GM18861 (cell line): ENCODE measurements around the gene AFF3.
"Not testable (repeated sequence)": the region's sequence is repeated elsewhere in the genome, so short reads cannot be mapped to it uniquely, and the experiment has no call there.

ENCODE experiments used
- ATAC-seq: cut with Tn5 transposase; IDR thresholded peaks from one replicate; pipeline ENCODE4 v1.9.1; 2021; ENCODE audit not compliant: unreplicated experiment

AFF3 gene

DNA sequence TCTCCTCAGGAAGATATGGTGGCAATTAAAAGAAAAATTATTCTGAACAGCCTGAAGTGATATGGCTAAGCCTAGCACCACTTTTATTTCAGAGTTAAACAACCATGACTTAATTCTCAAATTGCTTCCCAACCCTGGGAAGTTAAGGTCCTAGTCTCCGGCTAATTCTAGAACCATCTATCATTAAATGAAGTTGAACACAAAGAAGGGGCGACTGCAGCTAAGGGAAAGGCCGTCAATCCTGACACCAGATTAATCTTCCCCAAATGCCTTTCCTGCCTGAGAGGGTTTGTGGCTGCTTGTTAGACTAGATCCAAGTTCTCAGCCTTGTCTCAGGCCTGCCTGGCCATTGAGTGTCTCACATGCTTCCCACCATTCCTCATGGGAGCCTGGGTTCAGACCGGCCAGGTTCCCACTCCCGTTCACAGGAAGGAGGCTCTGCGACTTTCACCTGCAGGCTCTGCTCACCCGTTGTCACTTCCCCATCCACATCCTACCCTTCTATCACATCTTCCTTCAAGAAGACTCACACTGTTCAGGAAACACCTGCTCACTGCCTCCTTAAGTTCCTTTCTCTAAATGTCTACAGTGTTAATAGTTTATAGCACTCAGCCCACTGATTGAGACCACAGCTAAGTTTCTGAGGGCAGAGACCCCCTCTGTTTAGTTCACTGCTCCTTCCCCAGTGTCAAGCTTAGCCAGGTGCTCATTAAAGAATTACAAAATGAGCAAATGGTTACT, 369.6 kb downstream of the AFF3 start:
- no peak for ATAC-seq

DNA sequence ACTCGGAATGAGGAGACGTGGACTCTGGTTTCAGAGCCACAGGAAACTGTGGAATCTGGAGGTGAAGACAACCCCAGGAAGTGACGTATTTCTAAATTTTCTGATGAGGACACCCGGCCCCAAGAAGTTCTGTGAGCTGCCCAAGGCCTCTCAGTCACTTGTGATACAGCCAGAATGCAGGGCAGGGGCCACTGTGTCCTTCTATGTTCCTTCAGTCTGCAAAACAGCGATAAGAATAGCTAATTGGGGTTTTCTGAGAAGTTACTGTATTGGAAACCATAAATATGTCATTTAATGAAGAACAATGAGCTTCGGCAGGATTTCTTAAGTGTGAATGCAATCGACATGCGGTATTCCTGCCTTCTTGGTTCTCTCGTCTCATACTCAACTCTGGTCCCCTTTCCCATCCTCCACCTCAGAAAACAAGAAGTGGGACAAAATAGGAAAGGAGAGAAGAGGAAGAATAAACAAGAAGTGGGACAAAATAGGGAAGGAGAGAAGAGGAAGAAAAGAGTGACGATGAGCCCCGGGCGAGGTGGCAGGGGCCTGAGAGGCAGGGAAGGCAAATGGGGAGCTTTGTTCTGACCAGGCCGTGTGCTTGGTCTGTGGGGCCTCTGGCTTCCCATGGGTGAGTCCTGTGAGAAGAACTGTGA, 370.6 kb downstream of the AFF3 start:
- no peak for ATAC-seq

DNA sequence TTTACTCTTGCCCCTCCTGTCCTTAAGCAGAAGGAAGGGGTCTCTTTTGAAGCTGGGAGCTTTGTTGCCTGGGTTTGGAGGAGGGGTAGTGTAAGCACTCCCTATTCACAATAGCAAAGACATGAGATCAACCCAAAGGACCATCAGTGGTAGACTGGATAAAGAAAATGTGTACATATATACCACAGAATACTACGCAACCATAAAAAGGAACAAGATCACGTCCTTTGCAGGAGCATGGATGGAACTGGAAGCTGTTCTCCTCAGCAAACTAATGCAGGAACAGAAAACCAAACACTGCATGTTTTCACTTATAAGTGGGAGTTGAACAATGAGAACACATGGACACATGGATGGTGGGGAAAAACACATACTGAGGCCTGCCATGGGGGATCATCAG, 371.5 kb downstream of the AFF3 start:
- ATAC-seq = no peak

DNA sequence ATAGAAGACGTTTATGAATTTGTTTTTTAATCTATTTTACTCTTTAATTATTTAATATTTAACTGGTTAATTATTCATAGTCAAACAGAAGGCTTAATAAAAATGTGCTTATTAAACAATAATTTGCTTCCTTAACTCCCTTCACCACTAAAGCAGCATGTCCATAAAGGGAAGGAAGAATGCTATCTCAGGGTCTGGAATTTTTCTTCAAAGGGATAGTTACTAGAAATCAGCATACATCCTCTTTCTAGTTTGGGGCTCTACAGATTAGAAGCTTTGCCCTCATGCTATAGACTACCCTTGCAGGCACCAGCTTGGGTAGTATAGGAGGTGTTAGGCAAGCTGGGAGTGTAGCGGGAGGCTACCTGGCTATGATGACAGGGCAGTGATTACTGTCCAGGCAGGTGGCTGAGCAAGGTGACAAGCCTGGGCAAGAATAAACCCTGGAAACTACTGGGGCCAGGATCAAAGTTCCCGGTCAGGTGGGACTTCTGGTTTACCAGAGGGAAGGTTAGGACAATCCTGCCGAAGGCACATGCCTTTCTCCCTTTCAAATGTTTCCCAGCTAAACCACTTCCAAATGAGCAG, 376.6 kb downstream of the AFF3 start:
- ATAC-seq = no peak

DNA sequence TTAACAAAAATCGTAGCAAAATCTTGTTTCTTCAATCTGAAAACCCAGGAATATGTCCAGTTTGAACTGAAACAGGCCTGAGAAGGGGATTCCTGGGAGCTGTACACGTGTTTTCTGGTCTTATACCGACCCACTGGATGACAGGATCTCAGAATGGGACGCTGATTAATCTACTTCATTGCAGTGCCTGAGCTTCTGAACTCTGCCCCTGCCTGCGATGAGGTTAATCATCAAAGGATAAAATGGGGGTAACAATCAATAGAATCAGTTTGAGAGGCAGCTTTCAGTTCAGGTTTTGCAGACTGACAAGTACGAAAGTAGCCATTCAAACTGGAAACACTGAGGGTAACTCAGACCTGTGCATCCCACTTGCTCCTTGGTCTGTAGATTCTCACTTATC, 378.6 kb downstream of the AFF3 start:
- no peak for ATAC-seq

DNA sequence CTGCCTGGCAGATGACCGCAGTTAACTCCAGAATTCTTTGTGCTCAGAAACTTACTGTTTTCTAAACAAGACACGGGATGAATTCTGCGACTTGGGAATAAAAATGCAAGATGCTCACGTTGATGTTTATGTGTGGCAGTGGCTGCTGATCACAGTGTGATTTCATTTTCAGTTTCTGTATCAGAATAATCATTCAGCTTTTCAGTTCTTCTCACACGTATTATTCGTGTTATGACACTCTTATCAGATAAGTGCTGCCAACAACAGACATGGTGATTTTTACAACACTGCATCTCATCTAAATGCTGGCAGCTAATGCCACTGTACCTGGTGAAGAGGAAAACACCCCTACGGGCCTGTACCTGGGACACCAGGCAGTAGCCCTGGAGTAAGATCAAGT, 379.7 kb downstream of the AFF3 start:
- ATAC-seq = no peak

DNA sequence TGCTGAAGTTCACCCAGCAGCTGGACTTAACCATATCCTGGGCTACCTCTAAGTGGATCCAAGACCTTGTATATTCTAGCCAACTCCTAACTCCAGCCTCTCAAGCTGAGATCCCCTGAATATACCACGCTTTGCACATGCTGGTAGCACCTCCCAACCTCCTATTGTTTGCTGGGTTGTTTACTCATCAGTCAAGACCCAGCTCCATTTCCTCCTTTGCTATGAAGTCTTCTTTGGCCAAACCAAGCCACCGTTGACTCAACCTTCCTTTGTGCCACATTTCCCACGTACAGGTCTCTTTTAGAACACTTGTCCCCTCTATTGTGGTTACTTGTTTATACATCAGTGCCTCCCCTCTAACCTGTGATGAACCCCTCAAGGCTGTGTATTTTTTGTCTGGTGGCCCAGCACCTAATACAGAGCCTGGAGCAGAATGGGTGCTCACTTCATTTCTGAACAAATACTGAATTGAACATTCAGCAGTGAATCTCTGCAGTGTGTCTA, 384.7 kb downstream of the AFF3 start:
- no peak for ATAC-seq

DNA sequence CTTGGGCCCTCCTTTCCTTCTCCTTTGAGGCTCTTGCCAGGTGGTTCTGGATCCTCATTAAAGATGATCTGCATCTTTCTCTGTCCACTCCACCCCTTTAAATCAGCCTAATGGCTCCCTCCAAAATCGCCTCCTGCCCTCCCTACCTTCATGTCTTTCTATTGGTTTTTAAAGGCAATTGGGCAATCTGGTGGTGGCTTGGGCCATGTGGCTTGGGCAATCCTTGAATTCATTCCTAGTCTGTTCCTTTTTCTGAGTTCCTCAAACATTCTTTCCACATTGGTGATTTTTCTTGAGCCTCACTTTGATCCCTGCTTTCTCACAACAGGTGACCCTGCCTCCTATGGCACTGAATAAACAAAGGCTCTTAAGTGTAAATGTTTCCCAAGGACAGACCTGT, 386.3 kb downstream of the AFF3 start:
- no peak for ATAC-seq

DNA sequence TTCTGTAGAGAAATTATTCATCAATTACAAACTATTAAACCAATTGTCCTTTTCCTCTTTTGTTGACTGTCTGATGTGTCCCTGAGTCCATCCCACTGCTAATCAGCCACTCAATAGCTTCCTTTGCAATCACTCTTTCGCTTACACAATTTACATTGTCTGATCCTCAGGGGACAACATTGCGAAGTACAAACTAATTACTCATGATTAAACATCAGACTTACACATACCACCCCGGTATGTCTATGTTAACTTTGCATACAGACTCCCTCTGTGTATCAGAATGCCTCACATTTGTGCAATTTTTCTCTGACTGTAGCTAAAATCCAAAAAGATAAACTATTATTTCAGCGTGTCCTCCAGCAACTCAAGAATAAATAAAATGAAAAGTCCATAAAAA, 388.2 kb downstream of the AFF3 start:
- ATAC-seq = no peak

DNA sequence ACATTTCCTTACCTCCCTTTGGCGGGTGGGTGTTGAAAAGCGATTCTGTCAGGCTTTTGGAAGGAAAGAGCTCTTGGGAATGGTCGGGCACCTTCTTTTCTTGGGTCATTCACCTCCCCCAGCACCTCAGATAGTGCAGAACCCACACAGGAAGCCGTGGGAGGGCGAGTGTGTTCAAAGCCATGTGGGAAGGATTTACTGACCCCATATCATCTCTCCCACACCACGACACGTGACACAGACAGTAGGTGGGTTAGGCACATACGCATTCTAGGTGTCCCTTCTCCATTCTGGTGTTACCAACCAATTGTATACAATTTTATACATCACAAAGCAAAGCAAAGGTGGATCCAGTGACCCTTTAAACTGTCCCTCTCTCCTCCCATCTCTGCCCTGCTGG, 388.9 kb downstream of the AFF3 start:
- no peak for ATAC-seq

DNA sequence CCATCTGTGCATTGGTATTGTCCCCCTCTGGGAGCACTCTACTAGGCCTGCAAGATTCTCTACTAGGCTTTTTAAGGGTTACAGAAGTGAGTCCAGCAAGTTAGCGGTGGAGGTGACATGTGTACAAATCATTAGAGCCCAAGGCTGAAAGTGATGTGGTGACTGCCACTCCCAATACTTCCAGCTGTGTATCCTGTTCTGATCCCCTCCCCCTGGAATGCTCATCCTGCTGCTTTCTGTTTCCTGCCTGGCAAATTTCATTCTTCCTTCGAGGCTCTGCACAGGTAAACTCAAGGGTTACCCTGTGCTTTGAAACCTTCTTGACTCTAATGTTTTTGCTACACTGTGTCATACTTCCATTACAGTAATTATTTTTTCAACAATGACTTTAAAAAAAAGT, 394.0 kb downstream of the AFF3 start:
- ATAC-seq = no peak

DNA sequence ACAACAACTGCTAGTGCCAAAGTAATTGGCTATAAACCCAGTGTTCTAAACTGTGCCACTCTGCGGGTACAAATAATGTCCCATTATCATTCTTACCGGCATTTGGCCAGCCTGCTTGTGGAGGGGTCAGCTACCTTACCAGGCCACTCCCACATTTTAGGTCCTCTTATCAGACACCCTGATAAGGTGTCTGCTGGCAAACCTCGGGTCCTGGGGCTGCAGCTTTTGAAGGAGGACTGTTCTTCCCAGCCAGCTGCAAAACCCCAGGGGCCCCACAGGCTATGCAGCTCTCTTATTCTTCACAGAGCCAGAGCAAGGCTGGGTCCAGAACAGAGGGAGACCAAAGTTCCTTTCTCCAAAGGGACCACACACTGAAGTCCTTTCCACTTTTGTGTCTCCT, 394.5 kb downstream of the AFF3 start:
- no peak for ATAC-seq

DNA sequence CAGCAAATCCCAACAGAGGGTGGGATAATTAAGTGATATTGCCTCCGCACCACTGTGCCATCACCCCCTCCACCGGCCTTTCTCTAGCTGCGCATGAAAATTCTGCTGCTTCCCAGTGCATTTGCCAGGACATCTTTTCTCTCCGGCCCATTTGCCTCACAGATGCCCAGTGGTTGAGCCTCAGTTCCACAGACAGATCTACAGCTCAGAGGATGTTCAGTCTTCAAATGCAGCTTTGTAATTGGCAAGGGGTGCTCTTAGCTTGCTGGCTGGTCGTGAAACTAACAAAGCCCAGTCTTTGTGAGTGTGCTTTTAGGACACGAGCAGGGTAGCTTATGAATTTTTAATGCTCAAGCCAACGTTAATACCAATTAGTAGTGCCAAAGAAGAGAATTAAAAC, 399.2 kb downstream of the AFF3 start:
- ATAC-seq = no peak

DNA sequence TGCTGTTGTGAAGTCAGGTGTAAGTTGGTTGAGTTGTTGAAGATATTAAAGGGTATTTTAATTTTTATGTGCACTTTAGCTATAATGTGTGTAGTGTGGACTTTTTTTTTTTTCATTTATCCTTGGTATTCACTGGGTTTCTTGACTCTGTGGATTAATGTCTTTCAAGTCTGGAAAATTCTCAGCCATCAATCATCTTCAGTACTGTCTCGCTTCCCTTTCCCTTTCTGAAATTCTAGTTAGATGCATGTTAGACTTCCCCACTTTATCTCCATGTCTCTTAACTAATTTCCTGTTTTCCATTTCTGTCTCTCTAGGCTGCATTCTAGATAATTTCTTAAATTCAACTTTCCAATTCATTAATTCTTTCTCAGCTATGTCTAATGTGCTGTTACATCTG, 404.9 kb downstream of the AFF3 start:
- no peak for ATAC-seq

DNA sequence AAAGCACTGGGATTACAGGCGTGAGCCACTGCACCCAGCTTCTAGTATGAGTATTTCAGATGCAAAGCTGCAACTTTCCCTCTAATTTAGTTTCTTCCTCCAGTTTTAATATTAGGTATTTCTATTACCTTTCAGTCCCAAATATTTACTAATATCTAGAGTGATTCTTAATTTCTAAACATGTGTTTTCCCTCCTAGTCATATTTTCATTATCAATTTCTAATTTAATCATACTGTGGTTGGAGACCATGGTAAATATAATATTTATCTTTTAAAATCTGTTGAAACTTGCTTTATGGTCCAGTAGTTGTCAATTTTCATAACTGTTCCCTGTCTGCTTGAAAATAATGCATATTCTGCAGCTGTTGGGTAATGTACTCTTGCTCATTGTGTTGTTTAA, 406.6 kb downstream of the AFF3 start:
- no peak for ATAC-seq

DNA sequence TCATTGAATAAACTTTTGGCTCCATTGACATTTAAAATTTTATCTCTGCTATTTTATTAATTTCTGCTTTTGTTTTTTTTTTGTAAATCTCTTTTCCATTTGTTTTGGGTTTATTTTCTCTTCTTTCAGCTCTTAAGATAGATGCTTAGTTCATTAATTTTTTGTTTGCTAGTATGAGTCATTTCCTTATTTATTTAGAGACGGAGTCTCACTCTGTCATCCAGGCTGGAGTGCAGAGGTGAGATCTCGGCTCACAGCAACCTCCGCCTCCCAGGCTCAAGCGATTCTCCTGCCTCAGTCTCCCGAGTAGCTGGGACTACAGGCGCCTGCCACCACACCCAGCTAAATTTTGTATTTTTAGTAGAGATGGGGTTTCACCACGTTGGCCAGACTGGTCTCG, 407.1 kb downstream of the AFF3 start:
- not testable (repeated sequence) for ATAC-seq

DNA sequence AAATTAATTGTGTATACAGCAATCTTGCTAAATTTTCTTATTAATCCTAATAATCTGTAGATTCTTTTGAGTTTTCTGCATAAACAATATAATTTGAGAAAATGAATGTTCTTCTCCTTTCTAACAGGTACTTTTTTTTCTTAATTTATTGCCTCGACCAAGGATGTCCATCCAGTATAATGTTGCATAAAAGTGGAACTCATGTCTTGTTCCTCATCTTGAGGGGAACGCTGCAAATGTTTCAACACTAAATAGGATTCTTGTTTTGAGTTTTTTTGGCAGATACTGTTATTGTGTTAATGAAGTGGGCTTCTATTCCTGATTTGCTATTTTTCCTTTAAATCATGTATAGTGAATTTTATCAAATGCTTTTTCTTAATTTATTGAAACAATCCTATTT, 408.2 kb downstream of the AFF3 start:
- ATAC-seq = no peak

DNA sequence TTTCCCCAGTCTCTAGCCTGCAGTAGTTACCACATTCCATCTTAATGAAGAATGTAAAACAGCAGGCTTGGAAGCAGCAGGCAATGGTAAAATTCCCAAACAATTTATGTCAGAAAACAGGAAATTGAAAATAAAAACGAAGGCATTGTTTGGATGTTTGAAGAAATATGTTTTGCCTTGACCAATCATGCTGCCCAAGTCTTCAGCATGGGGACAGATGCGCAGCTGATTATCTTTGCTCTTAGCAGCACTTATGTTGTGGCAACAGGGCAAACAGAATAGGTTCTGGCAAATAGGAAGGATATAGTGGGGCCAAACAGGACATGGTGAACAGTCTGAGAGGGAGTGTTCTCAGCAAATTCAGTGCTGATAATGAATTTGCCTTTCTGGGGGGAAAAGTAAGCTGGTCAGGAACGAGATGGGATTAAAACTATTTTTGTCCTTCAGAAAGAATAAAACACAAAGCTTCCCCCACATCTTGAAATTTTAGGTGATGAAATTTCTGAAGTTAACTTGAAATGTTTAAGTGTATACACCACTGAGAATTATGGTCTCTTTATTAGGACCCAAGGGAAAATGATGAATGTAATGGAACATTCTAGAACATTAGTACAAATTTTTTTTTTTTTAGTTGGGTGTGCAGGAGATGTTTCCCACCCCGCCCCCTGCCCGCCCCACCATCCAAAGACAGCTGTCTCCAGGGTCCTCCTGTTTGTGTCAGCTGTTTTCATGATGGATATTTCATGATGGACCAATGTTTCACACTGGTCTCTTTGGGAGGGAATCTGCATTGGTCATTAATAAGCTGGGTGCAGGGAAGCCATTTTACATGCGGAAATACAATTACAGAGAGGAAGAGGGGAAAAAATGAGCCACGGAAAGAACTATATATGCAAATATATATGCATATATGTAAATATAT, 413.0 kb downstream of the AFF3 start:
- ATAC-seq = no peak

DNA sequence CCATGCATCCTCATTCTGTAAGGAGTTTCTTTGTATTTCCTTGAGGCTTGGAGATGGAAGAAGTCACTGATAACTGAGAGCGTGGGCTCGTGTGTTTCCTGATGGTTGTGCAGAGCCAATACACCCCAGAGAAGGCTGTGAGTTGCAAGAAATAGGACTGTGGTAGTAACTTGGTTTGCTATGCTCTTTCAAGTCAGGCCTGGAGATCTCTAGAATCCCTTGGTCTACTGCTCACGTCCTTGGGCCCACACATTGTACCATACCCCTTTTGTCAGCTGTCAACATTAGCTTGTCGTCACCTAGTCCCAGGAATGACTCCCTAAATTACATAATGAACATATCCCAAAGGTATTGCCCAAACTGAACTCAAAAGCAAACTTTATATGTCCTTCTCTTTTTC, 414.2 kb downstream of the AFF3 start:
- no peak for ATAC-seq

DNA sequence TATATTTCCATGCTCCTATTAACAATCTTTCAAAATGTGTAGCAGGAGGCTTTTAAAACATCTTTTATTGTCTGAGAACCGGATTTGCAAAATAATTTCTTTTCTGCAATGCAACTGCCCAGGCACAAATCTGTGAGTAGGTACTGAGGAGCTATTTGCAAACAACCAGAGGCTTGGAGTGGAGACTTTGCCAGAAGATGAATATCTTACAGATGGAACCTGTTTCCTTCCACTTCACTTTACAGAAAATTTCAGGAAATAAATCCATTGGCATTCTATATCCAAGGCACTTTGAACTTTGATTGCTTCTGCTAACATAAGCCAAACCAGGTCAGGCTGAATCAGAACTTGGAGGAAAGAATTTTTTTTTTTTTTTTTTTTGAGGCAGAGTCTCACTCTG, 415.2 kb downstream of the AFF3 start:
- no peak for ATAC-seq

DNA sequence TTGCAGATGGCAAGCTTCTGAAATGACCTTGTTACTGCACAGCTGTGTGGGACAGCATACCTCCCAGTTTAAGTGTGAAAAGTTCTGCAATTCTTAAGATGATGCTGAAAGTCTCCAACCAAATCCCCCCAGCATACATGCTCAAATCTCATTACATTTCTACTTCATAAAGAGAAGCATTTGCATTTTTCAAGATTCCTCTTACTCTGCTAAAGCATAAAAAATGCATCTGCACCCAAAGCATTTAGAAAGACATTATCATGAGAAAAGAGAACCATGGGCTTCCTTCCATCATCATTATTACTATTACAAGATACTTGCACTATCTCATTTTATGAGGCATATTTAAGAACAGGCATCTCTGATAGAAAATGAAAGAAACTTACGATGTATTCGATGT, 415.7 kb downstream of the AFF3 start:
- ATAC-seq = no peak
